AG09309 (cell line): ENCODE data around the gene MKRN2OS.

Source experiments
- DNase-seq: peaks from one replicate; pipeline ENCODE4 v3.0.0-alpha.2; 2010; ENCODE audit warnings: low read depth
- H3K4me3 ChIP-seq: 2 replicates; pipeline ENCODE4 v1.5.1; 2011; ENCODE audit warnings: mild to moderate bottlenecking, low read depth, low read length, moderate library complexity; ENCODE audit not compliant: control insufficient read depth
- TF ChIP-seq, protein P1 (sequence below): IDR thresholded peaks from 2 replicates; pipeline ENCODE4 v1.5.1; 2011; ENCODE audit warnings: mild to moderate bottlenecking, low read depth, low read length, inconsistent platforms; ENCODE audit not compliant: insufficient read depth, control insufficient read depth; ENCODE audit errors: missing control alignments

MKRN2OS gene, protein sequence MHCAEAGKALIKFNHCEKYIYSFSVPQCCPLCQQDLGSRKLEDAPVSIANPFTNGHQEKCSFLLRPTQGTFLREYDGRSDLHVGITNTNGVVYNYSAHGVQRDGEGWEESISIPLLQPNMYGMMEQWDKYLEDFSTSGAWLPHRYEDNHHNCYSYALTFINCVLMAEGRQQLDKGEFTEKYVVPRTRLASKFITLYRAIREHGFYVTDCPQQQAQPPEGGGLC

GRCh38 chr3:12545473-12545791, at the start of gene MKRN2OS:
Gene MKRN2OS (minus strand): TSS chr3:12545499. CDS start chr3:12545464, 35 bp downstream.
- no peak for DNase-seq
- no peak within 1 kb of the TSS for H3K4me3 ChIP-seq
- TF ChIP-seq, protein P1, sequence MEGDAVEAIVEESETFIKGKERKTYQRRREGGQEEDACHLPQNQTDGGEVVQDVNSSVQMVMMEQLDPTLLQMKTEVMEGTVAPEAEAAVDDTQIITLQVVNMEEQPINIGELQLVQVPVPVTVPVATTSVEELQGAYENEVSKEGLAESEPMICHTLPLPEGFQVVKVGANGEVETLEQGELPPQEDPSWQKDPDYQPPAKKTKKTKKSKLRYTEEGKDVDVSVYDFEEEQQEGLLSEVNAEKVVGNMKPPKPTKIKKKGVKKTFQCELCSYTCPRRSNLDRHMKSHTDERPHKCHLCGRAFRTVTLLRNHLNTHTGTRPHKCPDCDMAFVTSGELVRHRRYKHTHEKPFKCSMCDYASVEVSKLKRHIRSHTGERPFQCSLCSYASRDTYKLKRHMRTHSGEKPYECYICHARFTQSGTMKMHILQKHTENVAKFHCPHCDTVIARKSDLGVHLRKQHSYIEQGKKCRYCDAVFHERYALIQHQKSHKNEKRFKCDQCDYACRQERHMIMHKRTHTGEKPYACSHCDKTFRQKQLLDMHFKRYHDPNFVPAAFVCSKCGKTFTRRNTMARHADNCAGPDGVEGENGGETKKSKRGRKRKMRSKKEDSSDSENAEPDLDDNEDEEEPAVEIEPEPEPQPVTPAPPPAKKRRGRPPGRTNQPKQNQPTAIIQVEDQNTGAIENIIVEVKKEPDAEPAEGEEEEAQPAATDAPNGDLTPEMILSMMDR: no peak

DNA sequence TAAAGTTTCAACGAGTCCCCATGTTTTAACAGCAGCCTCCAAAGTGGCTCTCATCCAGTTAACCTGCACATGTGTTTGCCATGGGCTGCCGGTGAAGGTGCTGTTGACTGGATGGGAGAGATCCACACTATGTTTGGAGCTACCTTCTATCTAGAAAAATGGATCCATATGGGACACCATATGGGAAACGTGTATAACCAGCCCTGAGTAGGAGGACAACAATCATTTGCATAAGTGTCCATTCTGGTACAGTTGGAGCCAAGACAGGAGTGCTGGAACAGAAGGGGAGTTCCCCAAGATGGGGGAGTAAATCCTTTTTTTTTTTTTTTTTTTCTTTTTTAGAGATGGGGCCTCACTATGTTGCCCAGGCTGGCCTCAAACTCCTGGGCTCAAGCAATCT, 48.2 kb upstream of the MKRN2OS start:
- no peak for DNase-seq
- TF ChIP-seq, protein P1: no peak
- H3K4me3 ChIP-seq: no peak overlapping the region

DNA sequence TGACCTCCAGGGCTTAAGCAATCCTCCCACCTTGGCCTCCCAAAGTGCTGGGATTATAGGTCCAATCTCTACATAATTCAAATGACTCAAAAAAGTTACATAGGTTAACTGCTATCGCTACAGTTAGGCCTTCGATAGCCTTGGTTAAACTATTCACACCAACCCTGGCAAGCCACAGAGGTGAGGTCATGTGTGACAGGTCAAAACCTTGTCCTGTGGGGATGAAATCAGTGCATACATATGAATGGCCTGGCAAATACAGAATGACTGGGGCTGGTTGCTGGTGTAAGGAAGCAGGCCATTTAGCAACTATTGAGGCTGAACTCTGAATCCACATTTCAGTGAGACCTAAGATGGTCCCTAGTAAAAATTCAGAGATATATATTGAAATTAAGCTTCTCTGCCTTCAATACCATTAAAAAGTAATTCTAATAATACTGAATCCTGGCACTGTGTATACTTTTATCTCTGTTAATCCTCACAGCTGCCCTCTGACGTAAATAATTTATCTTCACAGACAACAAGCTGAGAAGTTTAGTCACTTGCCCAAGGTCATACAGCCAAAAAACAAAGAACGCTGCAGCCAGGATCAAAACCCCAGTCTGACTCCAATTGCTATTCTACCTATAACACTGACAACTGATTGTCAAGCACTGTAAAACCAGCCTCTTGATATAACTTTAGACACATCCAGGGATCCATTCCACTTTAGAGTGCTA, 46.9 kb upstream of the MKRN2OS start:
- H3K4me3 ChIP-seq: no peak overlapping the region
- TF ChIP-seq, protein P1: no peak
- DNase-seq: no peak

DNA sequence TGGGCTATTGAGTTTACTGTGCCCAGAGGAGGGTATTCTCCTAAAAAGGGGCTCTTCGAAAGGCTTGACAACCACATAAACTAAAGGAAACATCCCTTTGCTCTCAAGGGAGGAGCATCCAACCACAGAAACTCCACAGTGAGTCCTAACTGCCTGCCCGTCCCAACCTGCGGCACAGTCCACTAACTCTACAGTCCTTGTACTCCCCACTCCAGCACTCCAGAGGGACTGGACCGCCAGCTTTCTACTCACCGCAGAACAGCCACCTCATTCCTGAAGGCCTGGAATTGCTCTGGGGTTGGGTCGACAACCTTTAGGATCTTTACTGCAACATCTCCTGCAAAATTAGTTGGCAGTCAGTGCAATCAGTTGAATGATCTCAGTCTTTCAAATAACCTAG, 46.2 kb upstream of the MKRN2OS start:
- TF ChIP-seq, protein P1: no peak
- no peak for DNase-seq
- H3K4me3 ChIP-seq: no peak overlapping the region

GRCh38 chr3:12590096-12590495, 44.8 kb upstream of the MKRN2OS start:
- no peak for DNase-seq
- no peak overlapping the region for H3K4me3 ChIP-seq
- TF ChIP-seq, protein P1: no peak

DNA sequence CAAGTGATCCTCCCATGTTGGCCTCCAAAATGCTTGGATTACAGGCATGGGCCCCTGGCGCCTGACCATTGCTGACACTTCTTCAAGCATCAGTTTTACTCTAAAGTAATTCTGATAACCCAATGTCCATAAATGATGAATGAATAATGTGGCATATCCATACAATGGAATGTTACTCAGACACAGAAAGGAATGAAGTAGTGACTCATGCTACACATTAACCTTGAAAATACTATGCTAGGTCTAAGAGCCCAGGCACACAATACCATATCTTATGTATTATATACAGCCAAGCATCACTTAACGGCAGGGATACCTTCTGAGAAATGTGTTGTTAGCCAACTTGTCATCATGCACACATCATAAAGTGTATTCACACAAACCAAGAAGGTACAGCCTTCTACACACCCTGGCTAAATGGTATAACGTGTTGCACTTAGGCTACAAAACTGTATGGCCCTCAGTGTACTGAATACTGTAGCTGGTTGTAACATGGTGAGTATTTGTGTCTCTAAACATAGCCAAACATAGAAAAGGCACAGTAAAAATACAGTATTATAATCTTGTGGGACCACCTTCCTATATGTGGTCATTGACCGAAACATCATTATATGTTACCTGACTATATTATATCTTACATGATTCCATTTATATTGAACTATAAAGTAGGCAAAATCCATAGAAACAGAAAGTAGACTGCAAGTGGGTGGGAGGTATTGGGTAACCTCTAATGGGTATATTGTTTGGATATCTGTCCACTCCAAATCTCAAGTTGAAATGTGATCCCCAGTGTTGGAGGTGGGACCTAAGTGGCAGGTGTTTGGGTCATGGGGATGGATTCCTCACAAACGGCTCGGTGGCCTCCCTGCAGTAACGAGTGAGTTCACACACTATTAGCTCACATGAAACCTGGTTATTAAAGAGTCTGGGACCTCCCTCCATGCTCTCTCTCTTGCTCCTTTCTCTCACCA, 43.0 kb upstream of the MKRN2OS start:
- no peak for DNase-seq
- no peak overlapping the region for H3K4me3 ChIP-seq
- TF ChIP-seq, protein P1: no peak
